ENCODE measurements around the gene PGAM4. TPM values are rescaled to one million over a fixed set of nuclear protein-coding genes. Genes with fewer than 3 reads are reported as not detected.

The PGAM4 gene
- total RNA-seq, 2 donors from 2014 or later, result 0.51 TPM; not detected in 1

Other genes with a start within 250 kb of the PGAM4 start
- gene ATRX, start 183.4 kb downstream of the PGAM4 start, total RNA-seq, result 100 to 1,000 TPM; 120 to 137 TPM
- 10 to 100 TPM; 40.0 to 54.1 TPM for gene MAGT1, start 74.2 kb downstream of the PGAM4 start, total RNA-seq
- gene COX7B, start 70.2 kb downstream of the PGAM4 start, total RNA-seq, result 100 to 1,000 TPM; 190 to 193 TPM
- gene ATP7A, start 58.9 kb downstream of the PGAM4 start, total RNA-seq, result 1 to 10 TPM; 4.4 to 5.8 TPM
- gene PGK1, start 134.6 kb upstream of the PGAM4 start, total RNA-seq, result 100 to 1,000 TPM; 277 to 296 TPM
- 10 to 100 TPM; 44.0 to 53.1 TPM for gene TAF9B, start 170.0 kb upstream of the PGAM4 start, total RNA-seq